K562 (cell line): ENCODE measurements around the gene DMXL1. TPM values are rescaled to one million over a fixed set of nuclear protein-coding genes. Genes with fewer than 3 reads are reported as not detected.

Experiments used
- ATAC-seq: fragments of 200-7000 bp; cut with Tn5 transposase; 3 replicates; pipeline ENCODE4 v1.9.1; 2020; ENCODE audit warnings: moderate library complexity
- BruUV-seq: library from RNA; stranded (reverse); fragments of 400-500 nt; replicated peaks from 2 replicates; lab custom pipeline; 2021; lab: Mats Ljungman, UMichigan
- CTCF ChIA-PET: fragments of 300-600 bp; formaldehyde crosslinking; extraction: SDS; loops from one replicate; lab custom pipeline; 2021; ENCODE audit warnings: low intra/inter-chr PET ratio; lab: Yijun Ruan, JAX
- POLR2A ChIA-PET: fragments of 300-600, 350-650 bp; sonication (Branson Sonifier 250); formaldehyde crosslinking; extraction: SDS; loops from one replicate; lab custom pipeline; 2021; ENCODE audit warnings: antibody characterized with exemption, inconsistent platforms; lab: Yijun Ruan, JAX
- DNase-seq, 4 experiments: peaks; one replicate each; pipeline versions ENCODE4 v3.0.0 to v3.0.0-alpha.2; 2011 to 2018; ENCODE audit warnings: low spot score in 3 of 4, mixed read lengths in 3 of 4; ENCODE audit errors: extremely low read depth in 1 of 4
- FAIRE-seq: peaks from 2 replicates; lab custom pipeline; 2011; peaks lifted over from hg19 to GRCh38; lab: Jason Lieb, UNC
- H2AFZ ChIP-seq: 2 replicates; pipeline ENCODE4 v1.6.0; 2011; ENCODE audit warnings: low read depth, low read length, control low read depth, inconsistent platforms
- H3K27ac ChIP-seq: fragments of 200-600 bp; 3 replicates; pipeline ENCODE4 v1.8.0; 2011; ENCODE audit warnings: low read depth, mild to moderate bottlenecking, control low read depth, inconsistent platforms, low read length, moderate library complexity, mixed read lengths; ENCODE audit errors: extremely low read depth
- H3K27me3 ChIP-seq, 2 experiments: fragments of 300-600 bp in 1 of 2; 2 replicates in 1 of 2; 3 replicates in 1 of 2; pipeline versions ENCODE4 v1.6.0 to v1.8.0; 2011; ENCODE audit warnings: inconsistent platforms in 2 of 2, low read length in 2 of 2, mild to moderate bottlenecking in 1 of 2, mixed read lengths in 1 of 2, moderate library complexity in 1 of 2; ENCODE audit not compliant: control insufficient read depth in 2 of 2, insufficient read depth in 2 of 2
- H3K36me3 ChIP-seq: fragments of 300-600 bp; 3 replicates; pipeline ENCODE4 v1.8.0; 2011; ENCODE audit warnings: mild to moderate bottlenecking, low read length, inconsistent platforms; ENCODE audit not compliant: control insufficient read depth, insufficient read depth
- H3K4me1 ChIP-seq, 2 experiments: fragments of 200-600 bp in 1 of 2; replicated peaks in 1 of 2; 2 replicates in 1 of 2; 3 replicates in 1 of 2; pipeline versions ENCODE4 v1.5.1 to v1.8.0; 2011; ENCODE audit warnings: inconsistent platforms in 2 of 2, low read length in 2 of 2, mild to moderate bottlenecking in 1 of 2, mixed read lengths in 1 of 2, moderate library complexity in 1 of 2; ENCODE audit not compliant: control insufficient read depth in 2 of 2, insufficient read depth in 2 of 2
- H3K4me2 ChIP-seq: 2 replicates; pipeline ENCODE4 v1.6.1; 2011; ENCODE audit warnings: low read length, control low read depth, inconsistent platforms, mixed read lengths; ENCODE audit not compliant: insufficient read depth
- H3K4me3 ChIP-seq: fragments of 200-600 bp; sonication (generic), shearing (Covaris generic); 2 replicates; pipeline ENCODE4 v1.5.1; 2016; ENCODE audit warnings: control low read depth, inconsistent platforms
- H3K79me2 ChIP-seq: fragments of 200-600 bp; 3 replicates; pipeline ENCODE4 v1.8.0; 2011; ENCODE audit warnings: low read length, inconsistent platforms; ENCODE audit not compliant: control insufficient read depth, insufficient read depth
- H3K9ac ChIP-seq, 2 experiments: 2 replicates each; pipeline versions ENCODE4 v1.6.0 to v1.6.1; 2011; ENCODE audit warnings: low read depth in 2 of 2, low read length in 2 of 2, control low read depth in 1 of 2, inconsistent platforms in 1 of 2, mild to moderate bottlenecking in 1 of 2, mixed read lengths in 1 of 2; ENCODE audit not compliant: insufficient read depth in 1 of 2
- H3K9me1 ChIP-seq: one replicate; pipeline ENCODE4 v1.6.0; 2011; ENCODE audit warnings: inconsistent platforms, mild to moderate bottlenecking, low read length, moderate library complexity; ENCODE audit not compliant: control insufficient read depth, insufficient read depth
- H3K9me3 ChIP-seq: replicated peaks from 2 replicates; pipeline ENCODE4 v1.5.1; 2011; ENCODE audit warnings: low read depth, low read length, inconsistent platforms; ENCODE audit not compliant: control insufficient read depth, insufficient read depth
- H4K20me1 ChIP-seq: replicated peaks from 2 replicates; pipeline ENCODE4 v1.6.1; 2011; ENCODE audit warnings: low read length, inconsistent platforms, mixed read lengths; ENCODE audit not compliant: control insufficient read depth, insufficient read depth
- CBFA2T3 ChIP-seq: fragments of 450-650 bp; IDR thresholded peaks from 2 replicates; pipeline ENCODE4 v1.6.1; 2017
- DPF2 ChIP-seq: fragments of 450-650 bp; IDR thresholded peaks from 2 replicates; pipeline ENCODE4 v1.6.1; 2016
- ERF ChIP-seq: fragments of 450-650 bp; formaldehyde crosslinking; IDR thresholded peaks from 2 replicates; pipeline ENCODE4 v1.4.0; 2020; ENCODE audit warnings: mild to moderate bottlenecking, mixed read lengths
- HMBOX1 ChIP-seq: sonication (generic); IDR thresholded peaks from 2 replicates; pipeline ENCODE4 v1.6.1; 2016
- MEIS2 ChIP-seq: fragments of 450-650 bp; IDR thresholded peaks from 2 replicates; pipeline ENCODE4 v1.6.1; 2014; ENCODE audit warnings: mild to moderate bottlenecking; ENCODE audit not compliant: partially characterized antibody
- MTA3 ChIP-seq: fragments of 450-650 bp; formaldehyde crosslinking; IDR thresholded peaks from 2 replicates; pipeline ENCODE4 v1.6.1; 2017; ENCODE audit warnings: mild to moderate bottlenecking, borderline replicate concordance
- MTF1 ChIP-seq: fragments of 250-450 bp; sonication (Bioruptor Pico); IDR thresholded peaks from 2 replicates; pipeline ENCODE4 v1.9.0; 2021; ENCODE audit warnings: moderate library complexity, mild to moderate bottlenecking, inconsistent platforms, borderline replicate concordance
- SMAD4 ChIP-seq: fragments of 250-450 bp; sonication (Bioruptor Pico); conservative IDR thresholded peaks from 2 replicates; pipeline ENCODE4 v1.8.0; 2021; ENCODE audit warnings: inconsistent platforms, mild to moderate bottlenecking, moderate library complexity
- SMARCA4 ChIP-seq: fragments of 450-650 bp; IDR thresholded peaks from 2 replicates; pipeline ENCODE4 v1.6.1; 2016
- TBL1XR1 ChIP-seq, 2 experiments: IDR thresholded peaks; 2 replicates each; pipeline ENCODE4 v1.6.1; 2012; ENCODE audit warnings: improper control_type of control experiment in 2 of 2, low read length in 2 of 2, mild to moderate bottlenecking in 1 of 2
- TCF7L2 ChIP-seq: fragments of 150-350 bp; IDR thresholded peaks from 2 replicates; pipeline ENCODE4 v1.6.1; 2016; ENCODE audit warnings: low read depth, mild to moderate bottlenecking, low read length, moderate library complexity
- ZBTB40 ChIP-seq, 2 experiments: fragments of 450-650 bp in 1 of 2; sonication (generic) in 1 of 2; formaldehyde crosslinking in 1 of 2; IDR thresholded peaks; 2 replicates each; pipeline versions ENCODE4 v1.7.1 to v1.9.0; 2016 to 2022; ENCODE audit warnings: inconsistent platforms in 1 of 2, mild to moderate bottlenecking in 1 of 2, missing genetic modification reagents in 1 of 2
- WGBS: fragments of 100-300 bp; shearing (Covaris generic); methylation state at CpG from one replicate; pipeline ENCODE4 v1.1.6; 2016; ENCODE audit warnings: low coverage, mixed read lengths; ENCODE audit not compliant: insufficient coverage; ENCODE audit errors: missing lambda C conversion rate; 5-methylcytosine and 5-hydroxymethylcytosine counted together
- in situ Hi-C: fragments of 300-500 bp; cut with MboI; formaldehyde crosslinking; loops from 4 replicates; pipeline ENCODE4 v1.15.0; 2018; ENCODE audit warnings: inconsistent platforms, mixed read lengths
- intact Hi-C: fragments of 100-400 bp; cut with micrococcal nuclease; formaldehyde crosslinking; loops from 2 replicates; pipeline ENCODE4 v1.14.2; 2022
- polyA plus RNA-seq, 8 experiments: library from polyadenylated mRNA; depleted of rRNA in 4 of 8; stranded (reverse) in 5 of 8; unstranded in 3 of 8; fragments of >200 nt; fragmentation: Nextera tagmentation in 2 of 8; fragmentation: Illumina TruSeq in 1 of 8; extraction: Ambion mirVana in 2 of 8; extraction: Trizol in 1 of 8; gene quantifications; 2 replicates each; pipeline versions ENCODE4 v1.2.1 to v1.2.3, GENCODE V29; 2011 to 2014; ENCODE audit warnings: inconsistent platforms in 1 of 8, missing spikeins in 1 of 8
- total RNA-seq, 7 experiments: library from RNA; depleted of rRNA in 6 of 7; stranded (reverse); fragments of >200 nt in 6 of 7; fragmentation: Illumina TruSeq in 2 of 7; extraction: Trizol in 2 of 7; gene quantifications; 2 replicates each; pipeline versions ENCODE4 v1.2.1 to v1.2.3, GENCODE V29; 2011 to 2021; ENCODE audit warnings: low replicate concordance in 1 of 7

Gene DMXL1
- total and polyA plus RNA-seq, 9 of the 15 experiments (the other 6 are each of a cell fraction or from before 2014, with no cell fraction given), result 8.3 to 40.3 (median 30.6) TPM

GRCh38 chr5:119287547-119288111, 216.7 kb downstream of the DMXL1 start:
- no TSS peak for BruUV-seq
- Histone ChIP-seq H4K20me1 (0 out of 2 replicates have a peak, but pooled peaks cover under 1% of the 10 kb centered on the region), H3K9me3 (no peaks in the 10 kb centered on the region), H3K4me1 (peaks cover 16 to 74% of the 10 kb centered on the region in 2 experiments), H3K36me3 (peaks cover 8% of the 10 kb centered on the region; the same call in 2 of the 3 replicates), H3K27ac (peak overlapping the region; percentile 38; the same call in 1 of the 3 replicates), H3K4me2 (peak overlapping the region; percentile 39; the same call in 1 of the 2 replicates), H3K9ac (no peak overlapping the region), H2AFZ (no peak overlapping the region), H3K9me1 (no peaks in the 10 kb centered on the region), H3K4me3 (no peak overlapping the region), H3K79me2 (peaks cover 94% of the 10 kb centered on the region), H3K27me3 (no peaks in the 10 kb centered on the region)
- in situ Hi-C loops, result no loop called here
- POLR2A ChIA-PET, result interaction anchor here (0.7 to 1.2 kb wide), 3 partner anchors 15 to 34 kb away, joined by 3 to 7 read pairs (median 3); no protein-coding TSS in a partner anchor
- intact Hi-C loops, result no loop called here
- FAIRE-seq (peak; percentile 29), ATAC-seq (no peak; the same call in 2 of the 3 replicates), DNase-seq (no peak)
- WGBS, result 2% methylated on average over 3 of the region's 3 CpGs
- CTCF ChIA-PET, result no interaction called here
- TF ChIP-seq ERF (CRISPR knock-in tag) (no peak), MTA3 (0 out of 2 replicates have a peak, but pooled peaks have one; percentile 25), SMARCA4 (peak; percentile 52; the same call in 1 of the 2 replicates), MEIS2 (peak; percentile 62), CBFA2T3 (peak; percentile 20; the same call in 1 of the 2 replicates), HMBOX1 (0 out of 2 replicates have a peak, but pooled peaks have one; percentile 12), SMAD4 (peak; percentile 63), DPF2 (peak; percentile 71), TBL1XR1 (IDR thresholded peaks at IDR 0.05; ENCODE audit: low read length in 2 of 2) (0 out of 4 replicates have a peak, but pooled peaks of 1 of the 2 experiments have one; percentile 9), MTF1 (CRISPR knock-in tag) (no peak), ZBTB40 (IDR thresholded peaks at IDR 0.05) (no peak), ZBTB40 (CRISPR knock-in tag; IDR thresholded peaks at IDR 0.05) (no peak), TCF7L2 (no peak)
